B cell (primary cell): Measurements from ENCODE around the gene UCHL3.

ENCODE experiments used
- CTCF ChIP-seq: fragments of 200-600 bp; IDR thresholded peaks from one replicate; pipeline ENCODE4 v1.8.0; 2022; ENCODE audit warnings: antibody characterized with exemption, mild to moderate bottlenecking
- EZH2 ChIP-seq: IDR thresholded peaks from 2 replicates; pipeline ENCODE4 v1.6.1; 2012; ENCODE audit warnings: borderline replicate concordance, low read depth, mild to moderate bottlenecking, moderate library complexity, low read length; ENCODE audit not compliant: insufficient read depth, poor library complexity, severe bottlenecking

DNA sequence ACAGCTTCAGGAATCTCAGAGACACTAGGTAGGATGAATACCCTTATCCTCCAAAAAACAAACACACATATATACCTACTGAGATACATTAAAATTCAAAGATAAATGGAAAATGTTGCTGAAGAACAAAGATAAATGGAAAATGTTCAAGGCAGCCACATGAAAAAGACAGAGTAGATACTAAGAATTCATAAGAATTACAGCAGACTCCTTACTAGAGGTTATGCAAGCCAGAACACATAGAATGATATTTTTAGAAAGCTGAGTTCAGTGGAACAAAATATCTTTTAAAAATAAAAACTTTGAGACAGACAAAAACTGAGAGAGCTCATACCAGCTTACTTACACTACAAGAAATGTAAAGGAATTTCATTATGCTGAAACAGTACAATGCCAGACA is 35.6 kb downstream of the UCHL3 start:
- TF ChIP-seq CTCF (no peak), EZH2 (no peak)
